B cell (primary cell): ENCODE results near the gene CKS2.

Source experiments
- EZH2 ChIP-seq: IDR thresholded peaks from 2 replicates; pipeline ENCODE4 v1.6.1; 2012; ENCODE audit warnings: borderline replicate concordance, low read depth, mild to moderate bottlenecking, moderate library complexity, low read length; ENCODE audit not compliant: insufficient read depth, poor library complexity, severe bottlenecking
- TF ChIP-seq, protein P1 (sequence below): fragments of 200-600 bp; IDR thresholded peaks from one replicate; pipeline ENCODE4 v1.8.0; 2022; ENCODE audit warnings: antibody characterized with exemption, mild to moderate bottlenecking

DNA sequence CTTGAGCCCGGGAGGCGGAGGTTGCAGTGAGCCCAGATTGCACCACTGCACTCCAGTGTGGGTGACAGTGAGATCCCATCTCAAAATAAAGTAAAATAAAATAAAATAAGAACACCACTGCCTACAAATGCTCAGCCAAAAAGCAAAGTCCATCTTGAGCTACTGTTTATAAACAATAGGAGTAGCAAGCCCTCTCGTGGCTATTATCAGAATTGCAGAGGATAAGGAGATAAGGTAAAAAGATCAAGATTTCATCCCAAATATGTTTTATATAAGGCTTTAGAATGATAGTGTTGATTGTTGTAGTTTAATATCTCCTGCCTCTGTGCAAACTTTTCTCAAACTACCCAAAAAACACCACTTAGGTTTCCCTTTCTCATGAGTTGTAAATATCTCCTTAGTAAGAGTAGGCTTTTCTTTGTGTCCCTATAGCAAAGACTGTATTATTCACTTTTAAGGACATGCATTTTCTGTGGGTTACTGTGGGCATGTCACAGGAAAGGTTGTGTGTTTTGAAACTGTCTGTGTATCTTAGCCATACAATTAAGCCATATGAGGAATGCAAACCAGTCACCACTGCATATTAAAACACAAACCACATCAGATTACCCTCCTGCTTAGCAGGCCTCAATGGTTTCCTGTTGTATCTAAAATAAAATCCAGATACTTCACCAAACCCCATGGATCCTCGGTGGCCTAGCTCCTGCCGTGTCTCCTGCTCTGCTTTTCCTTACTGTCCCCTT lies 31.8 kb upstream of the CKS2 start:
- TF ChIP-seq, protein P1, sequence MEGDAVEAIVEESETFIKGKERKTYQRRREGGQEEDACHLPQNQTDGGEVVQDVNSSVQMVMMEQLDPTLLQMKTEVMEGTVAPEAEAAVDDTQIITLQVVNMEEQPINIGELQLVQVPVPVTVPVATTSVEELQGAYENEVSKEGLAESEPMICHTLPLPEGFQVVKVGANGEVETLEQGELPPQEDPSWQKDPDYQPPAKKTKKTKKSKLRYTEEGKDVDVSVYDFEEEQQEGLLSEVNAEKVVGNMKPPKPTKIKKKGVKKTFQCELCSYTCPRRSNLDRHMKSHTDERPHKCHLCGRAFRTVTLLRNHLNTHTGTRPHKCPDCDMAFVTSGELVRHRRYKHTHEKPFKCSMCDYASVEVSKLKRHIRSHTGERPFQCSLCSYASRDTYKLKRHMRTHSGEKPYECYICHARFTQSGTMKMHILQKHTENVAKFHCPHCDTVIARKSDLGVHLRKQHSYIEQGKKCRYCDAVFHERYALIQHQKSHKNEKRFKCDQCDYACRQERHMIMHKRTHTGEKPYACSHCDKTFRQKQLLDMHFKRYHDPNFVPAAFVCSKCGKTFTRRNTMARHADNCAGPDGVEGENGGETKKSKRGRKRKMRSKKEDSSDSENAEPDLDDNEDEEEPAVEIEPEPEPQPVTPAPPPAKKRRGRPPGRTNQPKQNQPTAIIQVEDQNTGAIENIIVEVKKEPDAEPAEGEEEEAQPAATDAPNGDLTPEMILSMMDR, result peak; percentile 79
- TF ChIP-seq EZH2, result no peak
